ENCODE measurements around the gene PLCE1.

- no peak for TF ChIP-seq POLR2AphosphoS5 (IDR thresholded peaks at IDR 0.05; ENCODE audit: insufficient read depth, low read depth, low read length)
- TF ChIP-seq, protein P1, sequence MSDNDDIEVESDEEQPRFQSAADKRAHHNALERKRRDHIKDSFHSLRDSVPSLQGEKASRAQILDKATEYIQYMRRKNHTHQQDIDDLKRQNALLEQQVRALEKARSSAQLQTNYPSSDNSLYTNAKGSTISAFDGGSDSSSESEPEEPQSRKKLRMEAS (IDR thresholded peaks at IDR 0.05; ENCODE audit: insufficient read depth, insufficient read length) = no peak
- TF ChIP-seq, protein P2, sequence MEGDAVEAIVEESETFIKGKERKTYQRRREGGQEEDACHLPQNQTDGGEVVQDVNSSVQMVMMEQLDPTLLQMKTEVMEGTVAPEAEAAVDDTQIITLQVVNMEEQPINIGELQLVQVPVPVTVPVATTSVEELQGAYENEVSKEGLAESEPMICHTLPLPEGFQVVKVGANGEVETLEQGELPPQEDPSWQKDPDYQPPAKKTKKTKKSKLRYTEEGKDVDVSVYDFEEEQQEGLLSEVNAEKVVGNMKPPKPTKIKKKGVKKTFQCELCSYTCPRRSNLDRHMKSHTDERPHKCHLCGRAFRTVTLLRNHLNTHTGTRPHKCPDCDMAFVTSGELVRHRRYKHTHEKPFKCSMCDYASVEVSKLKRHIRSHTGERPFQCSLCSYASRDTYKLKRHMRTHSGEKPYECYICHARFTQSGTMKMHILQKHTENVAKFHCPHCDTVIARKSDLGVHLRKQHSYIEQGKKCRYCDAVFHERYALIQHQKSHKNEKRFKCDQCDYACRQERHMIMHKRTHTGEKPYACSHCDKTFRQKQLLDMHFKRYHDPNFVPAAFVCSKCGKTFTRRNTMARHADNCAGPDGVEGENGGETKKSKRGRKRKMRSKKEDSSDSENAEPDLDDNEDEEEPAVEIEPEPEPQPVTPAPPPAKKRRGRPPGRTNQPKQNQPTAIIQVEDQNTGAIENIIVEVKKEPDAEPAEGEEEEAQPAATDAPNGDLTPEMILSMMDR (IDR thresholded peaks at IDR 0.05; ENCODE audit: extremely low read depth in 1 of 2, insufficient read depth in 1 of 2, low read depth in 1 of 2, low read length in 2 of 2) = no peak
- TF ChIP-seq MYC (IDR thresholded peaks at IDR 0.05; ENCODE audit: low read depth, low read length) = no peak
- TF ChIP-seq POLR2A (IDR thresholded peaks at IDR 0.05; ENCODE audit: low read depth, low read length) = no peak
- no peak for TF ChIP-seq EZH2 (IDR thresholded peaks at IDR 0.05; ENCODE audit: borderline replicate concordance, low read depth, low read length, severe bottlenecking)
Observed at GRCh38 chr10:94024407-94024806, 30.7 kb downstream of the PLCE1 start.

Measured in endothelial cell of umbilical vein (primary cell).